Astrocyte (in vitro differentiated cells and primary cell): ENCODE data around the gene MCTP1.

Experiments
- CTCF ChIP-seq: IDR thresholded peaks from 2 replicates; pipeline ENCODE4 v1.5.1; 2011; ENCODE audit warnings: low read depth, mild to moderate bottlenecking, inconsistent platforms, low read length, moderate library complexity; ENCODE audit not compliant: insufficient read depth
- EZH2 ChIP-seq: IDR thresholded peaks from 2 replicates; pipeline ENCODE4 v1.6.1; 2012; ENCODE audit warnings: mild to moderate bottlenecking, low read length, inconsistent platforms; ENCODE audit not compliant: insufficient read depth

GRCh38 chr5:95162231-95162992 lies 122.5 kb downstream of the MCTP1 start:
- TF ChIP-seq CTCF (no peak), EZH2 (no peak)
